ENCODE results near the gene ZBTB5.

DNA sequence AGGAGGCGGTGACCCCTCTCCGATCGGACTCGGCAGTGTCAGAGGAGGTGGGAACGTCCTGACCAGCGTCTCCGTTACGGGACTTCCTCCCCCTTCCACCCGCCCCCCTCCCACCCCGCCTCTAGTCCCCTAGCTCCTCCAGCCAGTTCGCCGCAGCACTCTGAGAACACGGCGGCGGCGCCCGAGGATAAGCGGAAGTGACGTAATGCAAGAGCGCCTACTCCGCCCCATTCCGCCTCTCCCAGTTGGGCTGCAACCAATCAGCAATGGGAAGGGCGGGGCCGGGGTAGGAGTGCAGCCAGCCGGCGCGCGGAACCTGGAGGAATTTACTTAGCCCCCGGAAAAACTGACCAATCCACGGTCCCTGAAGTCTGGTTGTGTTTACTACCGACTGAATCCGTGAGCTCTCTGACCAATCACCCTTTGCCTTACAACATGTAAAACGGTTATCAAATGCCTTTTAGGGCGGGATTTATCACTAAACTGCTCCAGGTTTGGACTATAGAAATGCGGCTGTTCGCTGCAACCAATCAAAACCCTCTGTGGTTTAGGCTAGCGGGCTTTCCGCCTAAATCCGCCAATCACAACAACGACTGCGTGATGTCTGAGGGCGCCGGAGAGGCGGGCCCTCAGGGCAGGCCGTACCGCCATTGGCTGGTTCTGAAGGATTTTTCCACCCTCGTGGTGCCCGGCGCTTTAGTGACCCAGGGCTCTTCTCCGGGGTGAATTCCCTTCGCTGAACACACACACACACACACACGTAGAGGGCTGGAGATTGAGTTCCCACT is at the start of gene ZBTB5:
- TF ChIP-seq ZNF274 (IDR thresholded peaks at IDR 0.05; ENCODE audit: low read depth, low read length): no peak
- no peak for TF ChIP-seq SUZ12 (IDR thresholded peaks at IDR 0.05; ENCODE audit: extremely low read depth, insufficient read depth, insufficient read length)
- no peak for TF ChIP-seq YY1 (IDR thresholded peaks at IDR 0.05; ENCODE audit: insufficient read depth, insufficient read length)
